Osteoblast (primary cell): Measurements from ENCODE around the gene WTAP. TPM values are rescaled to one million over a fixed set of nuclear protein-coding genes. Genes with fewer than 3 reads are reported as not detected.

Experiments used
- DNase-seq: peaks from one replicate; pipeline ENCODE4 v3.0.0; 2011; ENCODE audit warnings: low spot score, mixed read lengths; ENCODE audit not compliant: insufficient read length; ENCODE audit errors: missing footprints
- H2AFZ ChIP-seq: 2 replicates; pipeline ENCODE4 v1.6.0; 2011; ENCODE audit warnings: mild to moderate bottlenecking, low read length
- H3K27ac ChIP-seq: 2 replicates; pipeline ENCODE4 v1.5.1; 2011; ENCODE audit warnings: mild to moderate bottlenecking, low read depth, low read length, moderate library complexity
- H3K27me3 ChIP-seq: 2 replicates; pipeline ENCODE4 v1.6.0; 2012; ENCODE audit warnings: mild to moderate bottlenecking, control low read depth, inconsistent platforms, low read length, moderate library complexity; ENCODE audit not compliant: insufficient read depth
- H3K36me3 ChIP-seq: 2 replicates; pipeline ENCODE4 v1.5.1; 2011; ENCODE audit warnings: mild to moderate bottlenecking, low read length, control low read depth, moderate library complexity; ENCODE audit not compliant: insufficient read depth
- H3K4me1 ChIP-seq: 2 replicates; pipeline ENCODE4 v1.5.1; 2011; ENCODE audit warnings: mild to moderate bottlenecking, low read length, control low read depth, moderate library complexity; ENCODE audit not compliant: insufficient read depth
- H3K4me2 ChIP-seq: 2 replicates; pipeline ENCODE4 v1.6.0; 2011; ENCODE audit warnings: mild to moderate bottlenecking, low read length; ENCODE audit not compliant: insufficient read depth
- H3K4me3 ChIP-seq: fragments of 200-600 bp; sonication (generic); 3 replicates; pipeline ENCODE4 v1.5.1; 2012; ENCODE audit warnings: mild to moderate bottlenecking, low read length, inconsistent platforms; ENCODE audit not compliant: insufficient read depth
- H3K79me2 ChIP-seq: 2 replicates; pipeline ENCODE4 v1.6.0; 2012; ENCODE audit warnings: mild to moderate bottlenecking, low read length, control low read depth, inconsistent platforms; ENCODE audit not compliant: insufficient read depth
- H3K9me3 ChIP-seq: 2 replicates; pipeline ENCODE4 v1.5.1; 2011; ENCODE audit warnings: low read depth, low read length, control low read depth
- H4K20me1 ChIP-seq: 2 replicates; pipeline ENCODE4 v1.6.0; 2012; ENCODE audit warnings: mild to moderate bottlenecking, low read length, control low read depth; ENCODE audit not compliant: insufficient read depth
- total RNA-seq: library from RNA; depleted of rRNA; stranded (reverse); fragments of >200 nt; gene quantifications from 2 replicates; pipeline ENCODE4 v1.2.3, GENCODE V29; 2012
- TF ChIP-seq, protein P1 (sequence below): IDR thresholded peaks from 2 replicates; pipeline ENCODE4 v1.5.1; 2011; ENCODE audit warnings: mild to moderate bottlenecking, low read depth, low read length, moderate library complexity; ENCODE audit errors: extremely low read depth

The WTAP gene
- total RNA-seq, 1 donor, result 119 TPM

DNA sequence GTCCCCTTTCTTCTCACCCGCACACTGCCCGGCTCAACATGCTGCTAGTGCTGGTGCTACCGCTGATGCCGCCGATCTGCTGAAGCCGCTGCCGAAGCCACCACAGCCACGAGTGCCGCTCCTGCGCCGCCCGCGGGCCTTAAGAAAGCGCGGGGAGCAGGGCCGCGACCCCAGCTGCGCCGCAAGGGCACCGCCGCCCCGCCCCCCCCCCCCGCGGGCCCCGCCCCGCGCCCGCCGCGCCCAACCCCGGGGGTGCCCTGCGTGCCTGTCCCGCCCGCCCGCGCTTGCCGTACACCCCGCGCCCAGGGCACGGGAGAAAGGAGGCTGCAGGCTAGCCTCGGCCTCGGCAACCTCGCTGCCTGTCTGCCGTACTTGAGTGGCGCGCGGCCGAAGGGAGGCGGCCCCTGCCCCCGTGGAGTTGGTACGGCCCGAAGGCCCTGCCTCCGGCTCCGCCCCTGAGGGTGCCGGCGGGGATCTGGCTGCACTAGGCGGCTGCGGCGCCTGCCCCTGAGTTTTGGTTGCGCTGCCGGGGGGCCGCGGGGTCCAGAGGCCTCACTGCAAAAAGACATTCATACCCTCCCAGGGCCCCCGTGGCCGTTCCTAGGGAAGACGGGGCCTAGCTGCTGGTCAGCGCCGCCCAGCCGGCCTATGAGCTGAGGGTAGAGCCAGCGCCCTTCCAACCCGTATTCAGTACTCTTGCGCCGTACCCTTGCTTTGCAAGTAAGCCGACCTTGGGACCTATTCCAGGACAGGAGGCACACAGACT, 34.0 kb upstream of the WTAP start, which contains the start of gene SOD2:
Gene SOD2, minus strand, starts transcription at position 114 of the 766 bp plus-strand sequence. Its CDS starts 74 bp downstream, at position 40.
- TF ChIP-seq, protein P1, sequence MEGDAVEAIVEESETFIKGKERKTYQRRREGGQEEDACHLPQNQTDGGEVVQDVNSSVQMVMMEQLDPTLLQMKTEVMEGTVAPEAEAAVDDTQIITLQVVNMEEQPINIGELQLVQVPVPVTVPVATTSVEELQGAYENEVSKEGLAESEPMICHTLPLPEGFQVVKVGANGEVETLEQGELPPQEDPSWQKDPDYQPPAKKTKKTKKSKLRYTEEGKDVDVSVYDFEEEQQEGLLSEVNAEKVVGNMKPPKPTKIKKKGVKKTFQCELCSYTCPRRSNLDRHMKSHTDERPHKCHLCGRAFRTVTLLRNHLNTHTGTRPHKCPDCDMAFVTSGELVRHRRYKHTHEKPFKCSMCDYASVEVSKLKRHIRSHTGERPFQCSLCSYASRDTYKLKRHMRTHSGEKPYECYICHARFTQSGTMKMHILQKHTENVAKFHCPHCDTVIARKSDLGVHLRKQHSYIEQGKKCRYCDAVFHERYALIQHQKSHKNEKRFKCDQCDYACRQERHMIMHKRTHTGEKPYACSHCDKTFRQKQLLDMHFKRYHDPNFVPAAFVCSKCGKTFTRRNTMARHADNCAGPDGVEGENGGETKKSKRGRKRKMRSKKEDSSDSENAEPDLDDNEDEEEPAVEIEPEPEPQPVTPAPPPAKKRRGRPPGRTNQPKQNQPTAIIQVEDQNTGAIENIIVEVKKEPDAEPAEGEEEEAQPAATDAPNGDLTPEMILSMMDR, result no peak
- peak within 1 kb of the TSS; percentile 87 for H2AFZ ChIP-seq
- H3K36me3 ChIP-seq, result peaks cover 6% of the 10 kb centered on the region
- H3K9me3 ChIP-seq, result no peaks in the 10 kb centered on the region
- peak; percentile 96 for DNase-seq
- peak within 1 kb of the TSS; percentile 85 for H3K4me3 ChIP-seq
- H3K27ac ChIP-seq, result peak within 1 kb of the TSS; percentile 71
- peaks cover 45% of the 10 kb centered on the region for H3K79me2 ChIP-seq
- peaks cover 22% of the 10 kb centered on the region for H3K4me1 ChIP-seq
- H4K20me1 ChIP-seq, result peaks cover 5% of the 10 kb centered on the region
- peak within 1 kb of the TSS; percentile 84 for H3K4me2 ChIP-seq
- no peaks in the 10 kb centered on the region for H3K27me3 ChIP-seq

DNA sequence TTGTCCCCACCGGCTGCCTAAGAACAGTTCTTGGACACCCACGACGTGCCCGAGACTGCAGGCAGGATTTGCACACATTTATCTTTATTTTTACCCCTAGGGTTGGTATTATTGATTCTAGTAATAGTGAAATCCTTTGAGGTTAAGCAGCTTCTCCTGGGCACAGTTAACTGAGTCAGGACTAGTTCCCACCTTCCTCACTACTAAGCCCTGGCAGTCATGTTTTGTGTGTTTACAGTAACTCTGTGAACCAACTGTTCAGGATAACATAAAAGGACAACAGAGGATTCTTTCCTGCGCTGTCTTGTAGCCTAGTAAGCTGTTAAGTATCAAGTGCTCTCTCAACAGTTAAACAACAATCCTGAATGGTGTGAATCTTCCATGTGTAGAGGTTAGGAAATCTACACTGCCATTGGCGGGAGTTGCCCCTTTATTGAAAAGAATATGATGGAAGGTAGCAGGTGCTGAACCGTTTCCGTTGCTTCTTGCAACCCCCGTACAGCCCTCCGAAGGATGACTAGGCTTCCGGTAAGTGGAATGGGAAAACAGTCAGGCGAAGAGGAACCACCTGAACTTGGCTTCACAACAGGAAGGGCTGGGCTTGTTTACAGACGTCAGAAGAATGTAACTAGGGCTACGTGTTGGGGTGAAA, 33.3 kb upstream of the WTAP start:
- no peaks in the 10 kb centered on the region for H3K27me3 ChIP-seq
- peaks cover 22% of the 10 kb centered on the region for H3K4me1 ChIP-seq
- no peaks in the 10 kb centered on the region for H3K9me3 ChIP-seq
- H4K20me1 ChIP-seq, result peaks cover 5% of the 10 kb centered on the region
- H3K27ac ChIP-seq, result peak overlapping the region; percentile 71
- H3K4me2 ChIP-seq, result peak overlapping the region; percentile 84
- peak; percentile 77 for DNase-seq
- H2AFZ ChIP-seq, result peak overlapping the region; percentile 87
- TF ChIP-seq, protein P1, result no peak
- peak overlapping the region; percentile 85 for H3K4me3 ChIP-seq
- peaks cover 39% of the 10 kb centered on the region for H3K79me2 ChIP-seq
- peaks cover 6% of the 10 kb centered on the region for H3K36me3 ChIP-seq

DNA sequence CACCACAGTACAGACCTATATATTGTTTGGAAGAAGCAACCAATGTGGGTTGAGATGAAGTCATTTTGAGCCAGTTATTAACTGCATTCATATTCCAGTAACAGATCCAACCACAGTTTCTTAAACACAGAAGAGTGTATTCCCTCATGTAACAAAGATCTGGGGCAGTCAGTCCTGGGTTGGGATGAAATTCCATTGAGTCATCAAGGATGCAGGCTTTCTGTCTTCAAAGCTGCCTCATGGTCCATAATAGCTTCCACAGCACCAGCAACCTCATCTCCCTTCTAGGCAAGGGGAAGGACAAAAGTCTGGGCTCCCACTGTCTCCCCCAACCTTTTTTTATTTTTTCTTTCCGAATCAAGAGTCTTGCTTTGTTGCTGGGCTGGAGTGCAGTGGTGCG, 31.3 kb upstream of the WTAP start:
- Histone ChIP-seq H3K9me3 (peaks cover 2% of the 10 kb centered on the region), H3K27me3 (no peaks in the 10 kb centered on the region), H3K36me3 (peaks cover 8% of the 10 kb centered on the region), H3K4me2 (no peak overlapping the region), H3K4me3 (no peak overlapping the region), H3K79me2 (peaks cover 33% of the 10 kb centered on the region), H4K20me1 (peaks cover 5% of the 10 kb centered on the region), H3K4me1 (peaks cover 24% of the 10 kb centered on the region), H3K27ac (no peak overlapping the region), H2AFZ (no peak overlapping the region)
- peak; percentile 82 for DNase-seq
- TF ChIP-seq, protein P1, result no peak

DNA sequence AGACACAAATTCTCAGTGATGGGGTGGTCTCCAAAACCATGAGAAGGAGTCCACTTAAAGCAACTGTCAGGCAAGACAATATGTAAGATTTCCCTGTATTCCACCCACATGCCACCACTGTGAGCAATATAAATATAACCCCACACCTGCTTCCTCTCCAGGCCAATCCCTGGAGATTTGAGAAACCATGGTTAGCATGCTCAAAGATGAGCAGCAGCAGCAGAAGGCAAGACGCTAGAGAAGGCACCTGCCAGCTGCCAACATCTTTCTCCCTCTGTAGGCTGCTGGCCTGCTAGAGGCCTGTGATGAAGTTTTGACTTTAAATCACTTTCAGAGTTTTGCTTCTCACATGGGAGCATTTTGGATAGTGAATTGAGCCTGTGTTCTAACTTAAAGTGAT, 26.3 kb upstream of the WTAP start:
- no peak for DNase-seq
- peaks cover 14% of the 10 kb centered on the region for H3K4me1 ChIP-seq
- H3K4me2 ChIP-seq, result peak overlapping the region; percentile 35
- peaks cover 4% of the 10 kb centered on the region for H3K9me3 ChIP-seq
- H3K27me3 ChIP-seq, result no peaks in the 10 kb centered on the region
- H3K4me3 ChIP-seq, result no peak overlapping the region
- TF ChIP-seq, protein P1, result no peak
- no peaks in the 10 kb centered on the region for H4K20me1 ChIP-seq
- peaks cover 8% of the 10 kb centered on the region for H3K36me3 ChIP-seq
- H2AFZ ChIP-seq, result peak overlapping the region; percentile 14
- H3K27ac ChIP-seq, result peak overlapping the region; percentile 99
- peaks cover 21% of the 10 kb centered on the region for H3K79me2 ChIP-seq
